Endothelial cell of umbilical vein (primary cell): ENCODE measurements around the gene CCDC197.

Experiments used
- CTCF ChIP-seq, 2 donors: IDR thresholded peaks; 1 replicate in 1 of 2; 2 replicates in 1 of 2; pipeline ENCODE4 v1.5.1; 2011; ENCODE audit warnings: low read length in 2 of 2, mild to moderate bottlenecking in 2 of 2, moderate library complexity in 2 of 2, control low read depth in 1 of 2, inconsistent platforms in 1 of 2, low read depth in 1 of 2; ENCODE audit not compliant: insufficient read depth in 1 of 2; ENCODE audit errors: extremely low read depth in 1 of 2
- EZH2 ChIP-seq: IDR thresholded peaks from 2 replicates; pipeline ENCODE4 v1.6.1; 2012; ENCODE audit warnings: borderline replicate concordance, low read depth, mild to moderate bottlenecking, moderate library complexity, low read length, inconsistent platforms; ENCODE audit not compliant: severe bottlenecking
- JUN ChIP-seq: IDR thresholded peaks from 2 replicates; pipeline ENCODE4 v1.6.1; 2011; ENCODE audit warnings: borderline replicate concordance, low read depth; ENCODE audit not compliant: insufficient read length, insufficient read depth
- MAX ChIP-seq: IDR thresholded peaks from 2 replicates; pipeline ENCODE4 v1.6.1; 2011; ENCODE audit not compliant: insufficient read depth, insufficient read length
- POLR2A ChIP-seq: IDR thresholded peaks from 2 replicates; pipeline ENCODE4 v1.6.1; 2012; ENCODE audit warnings: low read depth, mild to moderate bottlenecking, control low read depth, low read length

GRCh38 chr14:93984070-93984469 lies 13.0 kb upstream of the CCDC197 start:
- TF ChIP-seq JUN: no peak
- no peak for TF ChIP-seq EZH2
- TF ChIP-seq MAX: no peak
- TF ChIP-seq POLR2A: no peak
- no peak for TF ChIP-seq CTCF (IDR thresholded peaks at IDR 0.05; ENCODE audit: extremely low read depth in 1 of 2, insufficient read depth in 1 of 2, low read depth in 1 of 2, low read length in 2 of 2)
